Adrenal gland (tissue), 12 donors: ENCODE results near the gene SIGLEC1. TPM values are rescaled to one million over a fixed set of nuclear protein-coding genes. Genes with fewer than 3 reads are reported as not detected.

ENCODE experiments used
- DNase-seq, 7 donors: peaks; one replicate each; pipeline ENCODE4 v3.0.0-alpha.2; 2019 to 2020
- H3K27ac ChIP-seq, 5 donors: fragments of 200-600 bp; sonication (generic) in 4 of 5; 1 replicate in 3 of 5; 2 replicates in 2 of 5; pipeline versions ENCODE4 v1.5.1 to v1.8.0; 2016 to 2020; ENCODE audit warnings: mild to moderate bottlenecking in 1 of 5
- H3K27me3 ChIP-seq: fragments of 200-600 bp; 2 replicates; pipeline ENCODE4 v1.8.0; 2021
- H3K36me3 ChIP-seq, 2 donors: fragments of 200-600 bp; replicated peaks in 1 of 2; 1 replicate in 1 of 2; 2 replicates in 1 of 2; pipeline versions ENCODE4 v1.5.1 to v1.8.0; 2018 to 2022
- H3K4me1 ChIP-seq, 2 donors: fragments of 200-600 bp; replicated peaks in 1 of 2; 1 replicate in 1 of 2; 2 replicates in 1 of 2; pipeline versions ENCODE4 v1.5.1 to v1.8.0; 2018 to 2021
- H3K4me3 ChIP-seq, 4 donors: fragments of 200-600 bp; sonication (generic) in 3 of 4; one replicate each; pipeline ENCODE4 v1.5.1; 2016 to 2018
- H3K9me3 ChIP-seq, 3 donors: fragments of 200-600 bp; sonication (generic) in 1 of 3; replicated peaks in 1 of 3; 1 replicate in 2 of 3; 2 replicates in 1 of 3; pipeline versions ENCODE4 v1.5.1 to v1.8.0; 2016 to 2021
- POLR2A ChIP-seq, 2 donors: fragments of 450-650 bp; IDR thresholded peaks; one replicate each; pipeline ENCODE4 v1.6.1; 2017; ENCODE audit warnings: antibody characterized with exemption in 2 of 2, mild to moderate bottlenecking in 2 of 2, moderate library complexity in 1 of 2
- WGBS, 4 donors: extraction: QIAGEN DNeasy Blood & Tissue Kit in 2 of 4; methylation state at CpG; one replicate each; pipeline versions ENCODE4 v1.1.5 to v1.1.7; 2013 to 2017; 5-methylcytosine and 5-hydroxymethylcytosine counted together
- intact Hi-C, 2 donors: fragments of 100-400 bp; cut with DNase I; formaldehyde crosslinking; loops; one replicate each; pipeline versions ENCODE4 v1.14.1 to v1.15.0; 2022 to 2023
- polyA plus RNA-seq, 3 donors: library from polyadenylated mRNA; stranded (reverse); fragments of 200-250 nt in 2 of 3; fragments of 350-450 nt in 1 of 3; fragmentation: Illumina TruSeq in 1 of 3; extraction: RNeasy Lipid Tissue Mini Kit (QIAGEN cat#74804) in 1 of 3; gene quantifications; one replicate each; pipeline ENCODE4 v1.2.3, GENCODE V29; 2013 to 2014
- total RNA-seq, 9 donors: library from RNA; depleted of rRNA in 4 of 9; stranded (reverse); fragments of >200 nt in 4 of 9; fragments of 120-200 nt in 1 of 9; fragmentation: NEBNext Ultra II Directional in 1 of 9; extraction: Animal tissue kit (Norgen Biotek cat#: 25700) in 1 of 9; gene quantifications; one replicate each; pipeline versions ENCODE4 v1.1.0 to v1.2.4, GENCODE V29; 2013 to 2023
- TF ChIP-seq, protein P1 (sequence below), 6 experiments: fragments of 450-650 bp in 4 of 6; fragments of 200-600 bp in 2 of 6; sonication (generic) in 1 of 6; IDR thresholded peaks; 1 replicate in 5 of 6; 2 replicates in 1 of 6; pipeline versions ENCODE4 v1.5.1 to v1.8.0; 2016 to 2021; ENCODE audit warnings: antibody characterized with exemption in 6 of 6, mild to moderate bottlenecking in 2 of 6, moderate library complexity in 1 of 6
- donor health status: healthy with polysubstance abuse.
- donor health status: Bipolar disorder and iron deficiency.
- donor health status: DM: yes; HTN: yes; CAD: no.
- donor health status: DM: no; HTN: no; CAD: no.
- donor health status: DM: no; HTN: no; CAD: no.
- donor health status: DM: yes; HTN: yes; CAD: no.

The SIGLEC1 gene
- total and polyA plus RNA-seq, 12 donors, result 0.33 to 47.2 (median 28.7) TPM

DNA sequence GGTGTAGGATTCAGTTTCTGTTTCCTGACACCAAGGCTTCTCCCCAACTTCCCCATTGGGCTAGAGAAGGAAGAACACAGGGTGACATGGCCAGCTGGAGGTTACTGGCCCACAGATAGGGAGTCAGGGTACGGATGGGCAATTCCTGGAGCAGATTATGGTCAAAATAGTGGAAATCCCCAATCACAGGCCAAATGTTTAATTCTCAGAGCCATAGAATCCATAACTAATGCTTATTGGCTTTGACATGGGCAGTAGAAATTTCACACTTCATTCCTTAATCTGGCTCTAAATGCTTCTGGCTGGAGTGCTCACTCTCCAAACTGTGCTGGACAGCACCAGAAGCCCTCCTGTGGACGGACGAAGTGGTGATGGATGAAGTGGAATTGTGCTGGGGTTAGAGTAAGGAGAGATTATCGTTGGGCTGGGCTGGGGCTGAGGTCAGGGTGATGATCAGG, 887 bp downstream of the SIGLEC1 start:
- WGBS, 4 donors, result 57 to 72% (median 67%) methylated on average over 4 of the region's 4 CpGs
- no peaks in the 10 kb centered on the region for H3K4me1 ChIP-seq
- intact Hi-C loops, result loop anchor here (2.0 to 5.0 kb wide), 2 partner anchors 34 to 35 kb away; no protein-coding TSS in a partner anchor
- no peak for DNase-seq
- no peaks in the 10 kb centered on the region for H3K27me3 ChIP-seq
- TF ChIP-seq, protein P1, sequence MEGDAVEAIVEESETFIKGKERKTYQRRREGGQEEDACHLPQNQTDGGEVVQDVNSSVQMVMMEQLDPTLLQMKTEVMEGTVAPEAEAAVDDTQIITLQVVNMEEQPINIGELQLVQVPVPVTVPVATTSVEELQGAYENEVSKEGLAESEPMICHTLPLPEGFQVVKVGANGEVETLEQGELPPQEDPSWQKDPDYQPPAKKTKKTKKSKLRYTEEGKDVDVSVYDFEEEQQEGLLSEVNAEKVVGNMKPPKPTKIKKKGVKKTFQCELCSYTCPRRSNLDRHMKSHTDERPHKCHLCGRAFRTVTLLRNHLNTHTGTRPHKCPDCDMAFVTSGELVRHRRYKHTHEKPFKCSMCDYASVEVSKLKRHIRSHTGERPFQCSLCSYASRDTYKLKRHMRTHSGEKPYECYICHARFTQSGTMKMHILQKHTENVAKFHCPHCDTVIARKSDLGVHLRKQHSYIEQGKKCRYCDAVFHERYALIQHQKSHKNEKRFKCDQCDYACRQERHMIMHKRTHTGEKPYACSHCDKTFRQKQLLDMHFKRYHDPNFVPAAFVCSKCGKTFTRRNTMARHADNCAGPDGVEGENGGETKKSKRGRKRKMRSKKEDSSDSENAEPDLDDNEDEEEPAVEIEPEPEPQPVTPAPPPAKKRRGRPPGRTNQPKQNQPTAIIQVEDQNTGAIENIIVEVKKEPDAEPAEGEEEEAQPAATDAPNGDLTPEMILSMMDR (IDR thresholded peaks at IDR 0.05), result no peak
- no peak for TF ChIP-seq POLR2A (IDR thresholded peaks at IDR 0.05)
- H3K9me3 ChIP-seq, result no peaks in the 10 kb centered on the region
- no peak overlapping the region for H3K4me3 ChIP-seq
- no peaks in the 10 kb centered on the region for H3K36me3 ChIP-seq
- H3K27ac ChIP-seq, result peak overlapping the region in 1 of 5 donors; percentile 3

DNA sequence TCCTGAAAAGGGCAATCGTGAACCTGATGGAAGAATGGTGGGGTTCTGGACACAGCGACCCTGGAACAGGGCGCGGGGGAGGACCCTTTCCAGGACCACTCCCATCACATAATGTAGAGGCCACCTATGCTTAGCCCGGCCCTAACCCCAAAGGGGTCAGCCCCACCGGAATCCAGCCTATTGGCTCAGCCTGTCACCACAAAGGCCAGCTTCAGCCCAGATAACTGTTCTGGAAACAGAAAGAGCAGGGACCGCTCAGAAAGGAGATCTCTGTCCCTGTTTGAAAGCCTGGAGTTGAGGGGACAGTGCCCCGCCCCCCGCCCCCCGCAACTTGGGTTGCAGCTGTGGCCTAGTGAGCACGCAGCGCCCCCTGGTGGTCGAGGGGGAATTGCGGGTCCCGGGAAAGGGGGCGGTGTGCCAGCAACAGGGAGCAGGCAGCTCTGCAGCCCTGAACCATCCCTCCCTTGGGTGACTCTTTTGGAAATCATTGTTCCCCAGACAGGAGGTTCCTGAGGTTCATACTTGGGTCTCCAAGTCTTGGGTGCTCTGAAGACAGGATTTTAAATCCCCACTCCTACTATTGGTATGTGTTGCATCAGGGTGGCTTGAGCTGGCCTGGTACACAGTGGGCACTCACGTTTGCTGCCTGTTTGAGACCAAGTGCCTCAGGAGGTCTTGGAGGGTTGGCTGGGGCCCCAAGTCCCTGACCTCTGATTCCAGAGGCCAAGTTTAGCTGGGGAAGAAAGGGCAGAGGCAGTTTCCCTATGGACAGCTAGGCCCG, 1.5 kb downstream of the SIGLEC1 start:
- intact Hi-C loops, result loop anchor here (2.0 to 5.0 kb wide), 2 partner anchors 34 kb away; no protein-coding TSS in a partner anchor
- 28 to 60% (median 29%) methylated on average over 10 to 18 of the region's 18 CpGs for WGBS, 4 donors
- TF ChIP-seq, protein P1 (IDR thresholded peaks at IDR 0.05), result peak; percentile 85 to 99 (median 90)
- TF ChIP-seq POLR2A (IDR thresholded peaks at IDR 0.05), result no peak
- H3K9me3 ChIP-seq, result no peaks in the 10 kb centered on the region
- H3K36me3 ChIP-seq, result no peaks in the 10 kb centered on the region
- H3K27ac ChIP-seq, result peak overlapping the region in 2 of 5 donors; percentile 9 to 17
- H3K4me3 ChIP-seq, result no peak overlapping the region
- H3K27me3 ChIP-seq, result no peaks in the 10 kb centered on the region
- DNase-seq, result peak; percentile 59 to 83 (median 72)
- H3K4me1 ChIP-seq, result no peaks in the 10 kb centered on the region

DNA sequence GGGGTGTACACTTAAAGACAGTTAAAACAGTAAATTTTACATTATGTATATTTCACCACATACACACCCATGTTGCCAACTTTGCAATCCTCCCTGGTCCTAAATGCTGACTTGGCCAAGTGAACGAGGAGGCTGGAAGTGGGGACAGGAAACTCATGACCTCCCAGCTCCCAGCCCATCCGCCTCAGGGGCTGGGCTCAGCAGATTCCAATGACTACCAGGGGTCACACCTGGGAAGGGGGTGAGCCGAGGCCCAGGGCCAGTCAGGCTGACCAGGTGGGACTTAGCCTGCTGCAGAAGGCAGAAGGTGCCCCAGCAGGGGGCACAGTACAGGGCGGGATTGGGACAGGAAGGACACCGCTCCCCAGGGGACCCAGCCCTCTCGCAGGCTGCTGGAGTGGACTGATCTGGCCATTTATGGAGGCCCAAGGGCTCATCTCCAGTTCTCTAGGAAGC, 2.4 kb downstream of the SIGLEC1 start:
- Histone ChIP-seq H3K4me1 (no peaks in the 10 kb centered on the region), H3K27ac (peak overlapping the region in 2 of 5 donors; percentile 17 to 60), H3K9me3 (no peaks in the 10 kb centered on the region), H3K27me3 (no peaks in the 10 kb centered on the region), H3K36me3 (no peaks in the 10 kb centered on the region), H3K4me3 (no peak overlapping the region)
- intact Hi-C loops, result loop anchor here (2.0 to 5.0 kb wide), 2 partner anchors 33 kb away; no protein-coding TSS in a partner anchor
- WGBS, 4 donors, result 37 to 66% (median 61%) methylated on average over 3 to 6 of the region's 6 CpGs
- peak in 1 of 7 donors; percentile 42 for DNase-seq
- TF ChIP-seq, protein P1 (IDR thresholded peaks at IDR 0.05), result no peak
- no peak for TF ChIP-seq POLR2A (IDR thresholded peaks at IDR 0.05)

DNA sequence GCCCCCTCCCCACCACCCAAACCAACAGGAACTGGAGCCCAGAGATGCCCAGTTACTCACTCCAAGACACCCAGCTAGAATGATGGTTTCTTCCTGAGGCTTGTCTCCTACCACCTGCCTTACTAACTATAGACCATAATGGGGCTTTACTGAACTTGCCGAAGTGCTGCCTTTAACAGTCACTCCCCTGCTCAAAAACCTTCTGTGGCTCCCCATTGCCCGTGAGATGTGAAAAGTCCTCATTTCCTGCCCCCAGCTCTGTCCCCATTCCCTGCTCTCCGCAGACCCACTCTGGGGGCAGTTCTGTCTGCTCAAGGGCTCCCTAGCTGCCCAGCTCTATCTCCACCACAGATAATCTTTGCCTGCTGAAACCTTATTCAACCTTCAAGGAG, 4.9 kb downstream of the SIGLEC1 start:
- Histone ChIP-seq H3K27me3 (no peaks in the 10 kb centered on the region), H3K27ac (no peak overlapping the region), H3K9me3 (no peaks in the 10 kb centered on the region), H3K4me3 (no peak overlapping the region), H3K4me1 (no peaks in the 10 kb centered on the region), H3K36me3 (no peaks in the 10 kb centered on the region)
- WGBS, 4 donors, result 85 to 93% (median 89%) methylated on average over 3 of the region's 3 CpGs
- DNase-seq, result no peak
- no peak for TF ChIP-seq POLR2A (IDR thresholded peaks at IDR 0.05)
- TF ChIP-seq, protein P1 (IDR thresholded peaks at IDR 0.05), result no peak
- intact Hi-C loops, result no loop called here
